ENCODE data around the gene ESYT1. TPM values are rescaled to one million over a fixed set of nuclear protein-coding genes. Genes with fewer than 3 reads are reported as not detected.

ESYT1 gene
- total RNA-seq, 1 experiment from 2014 or later, result 152 TPM

DNA sequence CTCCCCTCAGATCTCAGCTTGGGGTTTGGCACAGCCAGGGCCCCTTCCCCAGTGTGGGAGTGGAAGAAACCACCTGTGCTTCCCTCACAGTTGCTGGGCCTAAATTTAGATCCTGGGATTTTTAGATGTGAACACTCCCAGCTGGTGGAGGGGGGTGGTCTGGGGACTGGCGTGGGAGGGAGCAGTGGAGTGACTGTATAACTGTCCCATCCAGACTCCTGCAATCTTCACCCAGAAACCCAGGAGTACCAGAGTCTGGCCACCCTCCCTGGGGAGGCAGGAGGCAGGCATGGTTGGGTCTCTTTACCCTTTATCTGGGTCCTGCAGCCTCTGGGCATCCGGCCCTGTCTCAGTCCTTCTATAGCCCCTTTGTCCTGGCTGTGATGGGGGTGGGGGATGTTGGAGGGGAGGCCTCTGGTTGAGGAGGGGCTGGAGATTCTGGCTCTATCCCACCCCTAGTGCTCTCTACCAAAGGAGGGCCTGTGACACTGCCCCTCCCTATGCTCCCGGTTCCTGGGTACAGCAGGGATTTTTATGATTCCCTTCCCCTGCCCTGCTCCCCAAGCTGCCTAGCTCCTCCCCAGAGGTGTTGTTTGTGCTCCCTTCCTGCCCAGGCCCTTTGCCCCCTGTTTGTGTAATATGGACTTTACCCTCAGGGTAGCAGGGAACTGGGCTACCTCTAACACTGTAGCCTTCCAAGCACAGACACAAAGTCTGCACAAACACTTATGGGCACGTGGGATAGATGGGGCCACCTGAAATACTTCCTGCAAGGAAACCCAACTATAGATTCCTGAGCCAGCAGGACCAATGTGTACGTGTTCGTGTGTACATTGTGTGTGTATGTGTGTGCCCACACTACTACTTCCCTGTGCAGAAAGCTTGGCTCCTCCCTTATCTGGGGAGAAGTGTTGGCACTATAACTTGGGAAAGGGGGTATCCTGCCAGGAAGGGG is 46.4 kb upstream of the ESYT1 start:
- Histone ChIP-seq H3K4me3 (ENCODE audit: low read depth in 2 of 2, low read length in 2 of 2) (no peak overlapping the region), H3K27ac (ENCODE audit: low read length) (no peak overlapping the region), H3K27me3 (ENCODE audit: control insufficient read depth, insufficient read depth, low read length) (no peaks in the 10 kb centered on the region), H3K4me1 (ENCODE audit: control insufficient read depth, insufficient read depth, low read length) (peaks cover 6% of the 10 kb centered on the region), H3K9me3 (ENCODE audit: control insufficient read depth, insufficient read depth, low read depth, low read length) (no peaks in the 10 kb centered on the region), H3K36me3 (ENCODE audit: control insufficient read depth, insufficient read depth, low read length) (no peaks in the 10 kb centered on the region; the same call in 1 of the 2 replicates)
- BruUV-seq (replicated peaks), result no TSS peak
- ChIA-PET POLR2A (interaction anchor here (0.5 kb wide), 1 partner anchor 17 kb away, joined by 6 read pairs; no protein-coding TSS in a partner anchor), CTCF (interaction anchor here (0.5 kb wide), 1 partner anchor 46 kb away, joined by 3 read pairs; the partner anchor contains the start of gene ESYT1)
- intact Hi-C loops (cut with micrococcal nuclease; ENCODE audit: unreplicated experiment), result no loop called here
- DNase-seq (ENCODE audit: low read depth, low spot score) (no peak), ATAC-seq (no peak)
- TF ChIP-seq POLR2AphosphoS5 (IDR thresholded peaks at IDR 0.05; ENCODE audit: low read depth, low read length), result no peak
- no peak for TF ChIP-seq SIN3A (IDR thresholded peaks at IDR 0.05; ENCODE audit: borderline replicate concordance, insufficient read depth, low read depth, low read length)
- TF ChIP-seq REST (IDR thresholded peaks at IDR 0.05; ENCODE audit: insufficient read depth in 1 of 2, low read depth in 2 of 2, low read length in 1 of 2), result no peak
- TF ChIP-seq TCF7L2 (IDR thresholded peaks at IDR 0.05; ENCODE audit: low read depth, low read length), result no peak
- TF ChIP-seq CTCF (IDR thresholded peaks at IDR 0.05), result no peak
- in situ Hi-C loops (cut with HindIII; ENCODE audit: low pct_unique_long_range_greater_than_20kb, low sequenced_read_pairs), result no loop called here

- in situ Hi-C loops (cut with HindIII; ENCODE audit: low pct_unique_long_range_greater_than_20kb, low sequenced_read_pairs) (no loop called here), intact Hi-C loops (cut with micrococcal nuclease; ENCODE audit: unreplicated experiment) (no loop called here)
- ChIA-PET POLR2A (no interaction called here), CTCF (no interaction called here)
- H3K9me3 ChIP-seq (ENCODE audit: control insufficient read depth, insufficient read depth, low read depth, low read length), result no peaks in the 10 kb centered on the region
- H3K27ac ChIP-seq (ENCODE audit: low read length), result no peak overlapping the region
- DNase-seq (ENCODE audit: low read depth, low spot score) (no peak), ATAC-seq (no peak)
- TF ChIP-seq TCF7L2 (IDR thresholded peaks at IDR 0.05; ENCODE audit: low read depth, low read length) (no peak), CTCF (IDR thresholded peaks at IDR 0.05) (no peak), REST (IDR thresholded peaks at IDR 0.05; ENCODE audit: insufficient read depth in 1 of 2, low read depth in 2 of 2, low read length in 1 of 2) (no peak), SIN3A (IDR thresholded peaks at IDR 0.05; ENCODE audit: borderline replicate concordance, insufficient read depth, low read depth, low read length) (no peak), POLR2AphosphoS5 (IDR thresholded peaks at IDR 0.05; ENCODE audit: low read depth, low read length) (no peak)
- no peak overlapping the region for H3K4me3 ChIP-seq (ENCODE audit: low read depth in 2 of 2, low read length in 2 of 2)
- no peaks in the 10 kb centered on the region for H3K27me3 ChIP-seq (ENCODE audit: control insufficient read depth, insufficient read depth, low read length)
- H3K4me1 ChIP-seq (ENCODE audit: control insufficient read depth, insufficient read depth, low read length), result peaks cover 6% of the 10 kb centered on the region
- no peaks in the 10 kb centered on the region; the same call in 1 of the 2 replicates for H3K36me3 ChIP-seq (ENCODE audit: control insufficient read depth, insufficient read depth, low read length)
- no TSS peak for BruUV-seq (replicated peaks)
Measured at GRCh38 chr12:56082382-56082781, 45.7 kb upstream of the ESYT1 start.
